ENCODE data around the gene KPNA6.
"Not testable (repeated sequence)": the region's sequence is repeated elsewhere in the genome, so short reads cannot be mapped to it uniquely, and the experiment has no call there.

The KPNA6 gene

DNA sequence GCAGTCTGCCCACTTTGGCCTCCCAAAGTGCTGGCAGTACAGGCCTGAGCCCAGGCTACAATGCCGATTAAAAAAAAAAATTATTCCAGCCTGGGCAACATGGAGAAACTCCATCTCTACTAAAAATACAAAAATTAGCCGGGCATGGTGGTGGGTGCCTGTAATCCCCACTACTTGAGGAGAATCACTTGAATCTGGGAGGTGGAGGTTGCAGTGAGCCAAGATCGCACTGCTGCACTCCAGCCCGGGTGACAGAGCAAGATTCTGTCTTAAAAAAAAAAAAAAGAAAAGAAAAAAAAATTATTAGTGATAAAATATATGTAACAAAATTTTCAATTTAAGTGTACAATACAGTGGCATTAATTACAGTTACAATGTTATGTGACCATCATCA, 35.4 kb downstream of the KPNA6 start:
- DNase-seq = not testable (repeated sequence)

DNA sequence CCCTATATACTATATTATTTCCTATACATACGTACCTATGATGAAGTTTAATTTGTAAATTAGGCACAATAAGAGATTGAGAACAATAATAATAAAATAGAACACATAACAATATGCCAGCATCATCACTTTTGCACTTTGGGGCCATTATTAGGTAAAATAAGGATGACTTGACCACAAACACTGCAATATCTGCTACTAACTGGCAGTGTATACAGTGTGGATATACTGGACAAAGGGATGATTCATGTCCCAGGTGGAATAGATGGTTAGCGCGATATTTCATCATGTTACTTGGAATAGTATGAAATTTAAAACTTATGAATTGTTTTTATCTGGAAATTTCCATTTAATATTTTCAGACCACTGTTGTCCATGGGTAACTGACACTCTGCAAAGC, 36.2 kb downstream of the KPNA6 start:
- DNase-seq = no peak

DNA sequence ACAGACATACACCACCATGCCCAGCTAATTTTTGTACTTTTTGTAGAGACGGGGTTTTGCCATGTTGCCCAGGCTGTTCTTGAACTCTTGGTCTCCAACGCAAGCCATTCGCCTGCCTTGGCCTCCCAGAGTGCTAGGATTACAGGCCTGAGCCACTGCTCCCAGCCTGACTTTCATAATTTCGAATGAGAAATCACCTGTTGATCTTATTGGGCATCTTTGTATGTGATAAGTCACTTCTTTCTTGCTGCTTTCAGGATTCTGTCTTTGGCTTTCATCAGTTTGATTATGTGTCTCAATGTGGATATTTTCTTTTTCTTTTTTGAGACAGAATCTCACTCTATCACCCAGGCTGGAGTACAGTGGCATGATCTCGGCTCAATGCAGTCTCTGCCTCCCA, 39.9 kb downstream of the KPNA6 start:
- not testable (repeated sequence) for DNase-seq

DNA sequence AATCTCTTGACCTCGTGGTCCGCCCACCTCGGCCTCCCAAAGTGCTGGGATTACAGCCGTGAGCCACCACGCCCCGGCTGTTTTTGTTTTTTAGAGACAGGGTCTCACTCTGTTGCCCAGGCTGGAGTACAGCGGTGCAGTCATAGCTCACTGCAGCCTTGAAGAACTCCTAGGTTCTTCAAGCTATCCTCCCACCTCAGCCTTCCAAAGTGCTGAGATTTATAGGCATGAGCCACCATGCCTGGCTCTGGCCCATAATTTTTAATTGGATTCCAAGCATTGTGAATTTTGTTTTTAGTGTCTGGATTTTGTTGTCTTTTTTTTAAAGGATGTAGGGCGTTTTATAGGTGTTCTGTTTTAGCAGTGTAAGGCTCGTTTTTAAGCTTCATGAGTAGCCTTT, 43.0 kb downstream of the KPNA6 start:
- no peak for DNase-seq

DNA sequence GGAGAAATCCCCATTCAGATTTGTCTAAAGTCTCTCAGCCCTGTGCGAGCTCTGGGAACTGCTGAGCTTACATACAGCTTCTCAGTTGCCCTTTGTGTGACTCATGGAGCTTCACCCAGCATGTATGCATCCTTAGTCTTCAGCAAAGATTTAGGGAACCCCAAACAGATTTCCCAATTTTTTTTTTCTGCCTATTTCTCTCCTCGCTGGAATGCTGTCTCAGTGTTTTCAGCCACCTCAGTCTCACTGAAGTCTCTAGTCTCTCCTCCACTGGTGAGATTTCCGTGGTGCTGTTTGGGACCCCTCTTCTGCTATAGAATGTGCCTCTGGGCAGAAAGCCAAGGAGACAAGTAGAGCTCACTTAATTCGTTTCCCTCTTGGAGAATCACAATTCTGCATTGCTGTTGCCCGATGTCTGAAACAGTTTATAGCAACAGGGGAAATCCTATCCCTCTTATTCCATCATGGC, 43.5 kb downstream of the KPNA6 start:
- peak; percentile 61 for DNase-seq

DNA sequence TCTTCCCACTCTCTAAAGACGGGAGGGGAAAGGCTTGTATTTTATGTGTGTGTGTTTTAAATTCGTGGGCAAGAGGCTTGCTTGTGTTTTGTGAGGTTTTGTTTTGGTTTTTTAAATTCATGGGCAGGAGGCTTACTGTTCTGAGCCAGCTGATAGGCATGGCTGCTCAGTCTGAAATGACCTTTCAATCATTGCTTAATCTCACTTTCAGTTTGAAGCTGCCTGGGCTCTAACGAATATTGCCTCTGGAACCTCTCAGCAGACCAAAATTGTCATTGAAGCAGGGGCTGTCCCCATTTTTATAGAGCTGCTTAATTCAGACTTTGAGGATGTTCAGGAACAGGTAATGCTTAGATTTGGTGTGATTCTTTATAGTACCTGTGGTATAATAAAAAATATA, 51.3 kb downstream of the KPNA6 start:
- DNase-seq = no peak

DNA sequence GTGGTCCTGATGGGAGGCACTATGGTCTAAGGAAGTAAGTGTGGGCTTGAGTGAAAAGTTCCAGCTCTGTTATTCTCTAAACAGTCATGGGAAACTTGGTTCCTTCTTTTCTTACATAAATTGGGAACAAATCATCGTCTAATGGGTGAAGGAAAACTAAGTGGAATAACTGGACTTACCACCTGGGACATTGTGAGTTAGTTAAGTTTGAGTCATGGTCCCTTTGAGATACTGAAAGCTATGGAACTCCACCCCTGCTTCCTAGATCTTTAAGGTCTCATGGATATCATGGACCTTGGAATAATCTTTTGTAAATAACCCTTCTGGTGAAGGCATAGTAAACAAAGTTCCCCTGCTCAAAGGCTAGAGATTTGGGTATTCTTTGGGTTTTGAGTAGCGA, 55.5 kb downstream of the KPNA6 start:
- DNase-seq = no peak

DNA sequence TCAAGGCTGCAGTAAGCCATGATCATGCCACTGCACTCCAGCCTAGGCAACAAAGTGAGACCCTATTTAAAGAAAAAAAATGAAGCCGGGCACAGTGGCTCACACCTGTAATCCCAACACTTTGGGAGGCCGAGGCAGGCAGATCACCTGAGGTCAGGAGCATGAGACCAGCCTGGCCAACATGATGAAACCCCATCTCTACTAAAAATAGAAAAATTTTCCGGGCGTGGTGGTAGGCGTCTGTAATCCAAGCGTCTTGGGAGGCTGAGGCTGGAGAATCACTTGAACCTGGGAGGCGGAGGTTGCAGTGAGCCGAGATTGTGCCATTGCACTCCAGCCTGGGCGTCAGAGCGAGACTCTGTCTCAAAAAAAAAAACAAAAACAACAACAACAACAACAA, 57.8 kb downstream of the KPNA6 start:
- not testable (repeated sequence) for DNase-seq

DNA sequence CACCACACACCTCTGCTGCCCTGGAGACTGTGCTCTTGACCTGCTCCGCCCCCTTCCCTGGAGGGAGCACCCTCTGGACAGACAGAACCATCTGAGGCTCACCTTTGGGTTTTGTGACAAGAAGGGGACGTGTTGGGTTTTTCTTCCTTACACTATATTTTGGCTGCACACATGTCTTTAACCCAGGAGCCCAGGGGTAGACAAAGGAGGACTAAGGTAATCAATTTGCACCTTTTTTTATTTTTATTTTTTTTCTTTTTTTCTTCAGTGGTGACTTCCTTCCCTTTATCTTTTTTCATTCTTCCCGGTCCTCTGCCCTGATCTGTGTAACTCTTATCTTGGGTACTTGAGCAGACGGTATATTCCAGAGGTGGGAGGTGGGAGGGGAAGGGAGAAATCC, 63.1 kb downstream of the KPNA6 start:
- DNase-seq = no peak

DNA sequence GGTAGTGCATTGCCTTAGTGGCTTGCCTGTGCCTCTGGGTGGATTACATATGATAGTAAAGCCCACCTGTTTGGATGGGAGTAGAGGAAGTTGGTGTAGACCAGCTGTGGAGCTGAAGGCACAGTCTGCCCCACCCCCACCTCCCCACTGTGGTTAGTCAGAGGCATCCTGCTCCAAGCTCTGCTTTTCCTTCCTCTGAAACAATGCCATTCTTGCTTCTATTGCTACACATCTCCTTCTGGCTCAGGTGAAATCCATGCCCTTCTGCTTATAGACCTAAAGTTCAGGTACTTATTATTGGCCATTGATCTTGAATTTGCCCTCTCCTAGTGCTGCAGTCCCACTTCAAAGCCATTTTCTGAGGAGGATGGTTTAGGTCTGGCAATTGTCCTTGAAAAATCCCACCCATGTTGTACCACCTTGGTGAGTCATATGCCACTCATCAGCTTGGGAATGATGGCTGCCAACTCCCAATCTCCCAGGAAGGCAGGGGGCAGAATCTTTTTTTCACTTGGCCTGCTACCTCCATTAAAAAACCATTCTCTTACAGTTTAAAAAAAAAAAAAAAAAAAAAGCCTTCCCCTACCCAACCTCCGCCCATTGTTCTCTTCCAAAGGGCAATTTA, 64.9 kb downstream of the KPNA6 start:
- no peak for DNase-seq

DNA sequence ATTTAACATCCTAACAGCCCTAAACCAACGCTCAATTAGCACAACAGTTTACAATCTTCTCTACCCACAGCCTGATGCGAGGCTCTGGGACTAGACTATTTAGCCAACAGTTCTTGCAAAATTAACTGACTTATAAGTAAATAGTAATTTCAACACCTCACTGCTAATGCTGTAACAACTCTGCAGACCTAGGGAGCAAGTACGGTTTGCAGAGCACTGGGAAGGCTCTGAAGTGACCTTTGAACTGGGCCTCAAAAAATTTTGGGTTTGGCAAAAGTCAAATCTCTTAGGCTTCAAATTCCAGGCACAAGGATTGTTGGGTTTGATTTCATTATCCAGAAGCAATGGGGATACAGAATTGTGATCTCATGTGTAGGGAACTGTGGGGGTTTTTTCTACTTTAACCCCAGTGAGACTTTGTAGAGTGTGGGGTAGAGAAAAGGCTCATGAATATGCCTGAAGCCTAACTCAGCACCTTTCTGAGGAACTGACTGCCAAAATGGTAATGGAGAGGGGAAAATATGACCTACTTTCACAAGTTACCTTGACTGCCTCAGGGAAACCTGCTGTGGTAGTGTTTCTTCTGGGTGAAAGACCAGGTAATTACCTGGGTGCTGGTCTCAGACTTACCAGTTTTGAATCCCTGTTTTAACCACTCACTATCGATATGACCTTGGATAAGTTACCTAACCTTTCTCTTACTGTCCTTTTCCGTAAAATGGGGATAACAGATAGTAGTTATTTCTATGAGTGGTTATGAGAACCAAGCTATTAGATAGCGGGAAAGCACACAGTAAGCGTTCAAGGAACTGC, 70.7 kb downstream of the KPNA6 start:
- DNase-seq = no peak

DNA sequence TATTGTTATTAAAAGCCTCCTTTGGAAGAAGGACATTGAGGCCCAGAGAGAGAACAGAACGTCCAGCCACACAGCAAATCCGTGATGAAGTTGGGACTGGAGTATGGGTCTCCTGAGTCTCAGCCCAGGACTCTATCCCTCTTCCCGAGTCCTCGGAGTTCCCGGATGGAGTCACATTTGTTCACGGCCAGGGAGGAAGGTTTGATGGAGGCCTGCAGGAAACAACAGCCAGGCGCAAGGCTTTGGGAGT, 71.3 kb downstream of the KPNA6 start:
- no peak for DNase-seq

DNA sequence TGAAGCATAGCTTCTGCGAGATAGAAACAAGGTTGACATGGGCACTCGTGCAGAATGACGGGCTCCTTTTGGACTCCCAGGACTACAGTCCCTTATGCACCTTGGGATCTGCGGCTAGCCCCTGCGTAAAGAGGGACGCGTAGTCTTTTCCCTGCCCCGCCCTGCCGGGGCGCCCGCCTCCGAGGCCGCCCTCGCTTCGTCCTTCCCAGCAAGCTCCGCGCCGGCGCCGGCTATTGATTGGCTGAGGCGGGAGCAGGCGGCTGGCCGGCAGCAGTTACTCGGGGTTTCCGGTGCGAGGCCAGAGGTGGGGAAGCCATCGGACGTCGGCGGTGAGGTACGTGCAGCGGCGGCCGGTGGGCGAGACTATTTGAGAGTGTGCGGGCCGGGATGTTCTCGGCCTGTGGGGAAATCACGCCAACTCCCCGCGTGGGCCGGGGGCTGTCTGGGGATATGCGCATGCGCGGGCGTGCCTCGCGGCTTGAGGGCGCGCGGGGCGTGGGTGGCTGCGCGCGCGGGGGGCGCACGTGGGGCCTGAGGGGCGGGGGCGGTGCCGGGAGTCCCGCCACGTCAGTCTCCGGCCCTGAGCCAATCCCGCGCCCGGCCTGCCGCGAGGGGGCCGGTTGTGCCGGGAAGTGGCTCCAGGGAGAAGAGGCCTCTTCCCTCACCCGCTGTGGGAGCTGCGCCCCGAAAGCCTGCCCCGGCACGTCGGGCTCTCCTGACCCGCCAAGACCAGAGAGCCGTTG, 71.8 kb downstream of the KPNA6 start, which contains the start of gene TXLNA:
Gene TXLNA (plus strand): TSS at position 233 of the 743 bp plus-strand sequence. CDS start 671 bp downstream, outside the sequence.
- peak; percentile 97 for DNase-seq

DNA sequence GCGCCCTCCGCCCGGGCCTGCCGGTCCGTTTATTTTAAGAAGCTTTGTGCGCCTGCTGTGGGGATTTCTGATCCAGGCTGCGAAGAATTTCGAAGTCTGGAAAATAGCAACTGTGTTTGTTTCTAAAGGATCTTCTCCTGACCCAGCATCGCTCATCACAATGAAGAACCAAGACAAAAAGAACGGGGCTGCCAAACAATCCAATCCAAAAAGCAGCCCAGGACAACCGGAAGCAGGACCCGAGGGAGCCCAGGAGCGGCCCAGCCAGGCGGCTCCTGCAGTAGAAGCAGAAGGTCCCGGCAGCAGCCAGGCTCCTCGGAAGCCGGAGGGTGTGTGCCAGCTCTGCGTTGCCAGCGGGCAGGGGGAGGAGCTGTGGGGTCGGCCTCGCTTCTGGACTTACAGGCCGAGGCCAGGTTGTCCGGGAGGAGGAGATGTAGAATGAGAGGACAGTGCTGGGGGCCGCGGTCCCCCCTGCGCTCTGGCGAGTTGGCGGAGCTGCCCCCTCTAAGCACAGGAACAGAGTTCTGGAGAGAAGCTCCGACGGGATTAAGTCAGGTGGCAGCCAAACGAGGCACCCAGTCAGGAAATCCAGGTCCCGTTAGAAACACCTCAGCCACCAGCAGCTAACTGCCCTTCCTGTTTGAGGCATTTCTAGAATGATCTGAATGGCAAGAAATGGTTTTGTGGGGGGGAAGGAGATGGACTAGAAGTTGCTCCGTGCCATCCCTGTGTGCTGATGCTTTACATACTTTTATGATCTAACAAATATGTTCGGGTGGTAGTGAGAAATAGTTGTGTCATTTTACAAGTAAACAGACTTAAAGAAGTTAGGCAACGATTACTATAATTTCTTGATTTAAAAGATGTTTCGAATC, 72.6 kb downstream of the KPNA6 start:
- peak; percentile 79 for DNase-seq

DNA sequence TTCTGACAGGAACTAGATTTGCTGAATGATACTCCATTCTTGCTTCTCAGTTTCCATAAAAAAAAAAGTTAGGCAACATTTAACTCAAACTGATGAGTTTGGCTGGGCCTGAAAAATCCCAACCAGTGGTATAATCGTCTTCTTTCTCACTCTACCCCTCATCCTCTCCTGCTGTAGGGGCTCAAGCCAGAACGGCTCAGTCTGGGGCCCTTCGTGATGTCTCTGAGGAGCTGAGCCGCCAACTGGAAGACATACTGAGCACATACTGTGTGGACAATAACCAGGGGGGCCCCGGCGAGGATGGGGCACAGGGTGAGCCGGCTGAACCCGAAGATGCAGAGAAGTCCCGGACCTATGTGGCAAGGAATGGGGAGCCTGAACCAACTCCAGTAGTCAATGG, 73.2 kb downstream of the KPNA6 start:
- no peak for DNase-seq

DNA sequence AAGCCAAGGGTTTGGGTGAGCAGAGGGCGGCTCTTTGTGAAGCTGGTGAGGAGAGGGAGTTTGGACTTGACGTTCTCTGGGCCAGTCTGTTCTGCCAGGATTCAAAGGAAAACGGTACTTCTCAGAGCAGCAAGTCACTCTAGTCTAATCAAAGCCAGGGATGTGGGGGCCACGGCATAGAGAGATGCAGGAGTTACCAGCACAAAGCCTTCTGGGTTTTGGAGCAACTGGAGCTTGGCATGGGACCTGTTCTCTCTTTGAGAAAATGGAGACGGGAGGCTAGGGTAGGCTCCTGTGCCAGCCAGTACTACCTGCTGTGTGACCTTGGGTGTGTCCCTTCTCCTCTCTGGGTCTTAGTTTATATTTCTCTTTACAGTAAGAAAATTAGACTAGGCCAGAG, 73.7 kb downstream of the KPNA6 start:
- no peak for DNase-seq

DNA sequence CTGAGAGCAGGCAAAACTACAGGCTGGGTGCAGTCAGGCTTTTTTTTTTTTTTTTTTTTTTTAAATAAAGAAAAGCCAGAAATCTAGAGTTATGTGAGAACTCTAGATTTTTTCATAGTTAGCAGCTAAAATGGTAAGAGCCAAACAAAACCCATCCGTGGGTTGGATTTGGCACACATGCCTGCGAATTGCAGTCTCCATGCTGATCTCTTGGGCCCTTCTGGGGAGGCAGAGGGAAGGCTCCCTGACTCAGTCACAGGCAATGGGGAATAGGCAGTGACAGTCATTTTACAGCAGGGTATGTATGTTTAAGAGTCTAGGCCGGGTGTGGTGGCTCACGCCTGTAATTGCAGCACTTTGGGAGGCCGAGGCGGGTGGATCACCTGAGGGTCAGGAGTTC, 74.2 kb downstream of the KPNA6 start:
- no peak for DNase-seq

DNA sequence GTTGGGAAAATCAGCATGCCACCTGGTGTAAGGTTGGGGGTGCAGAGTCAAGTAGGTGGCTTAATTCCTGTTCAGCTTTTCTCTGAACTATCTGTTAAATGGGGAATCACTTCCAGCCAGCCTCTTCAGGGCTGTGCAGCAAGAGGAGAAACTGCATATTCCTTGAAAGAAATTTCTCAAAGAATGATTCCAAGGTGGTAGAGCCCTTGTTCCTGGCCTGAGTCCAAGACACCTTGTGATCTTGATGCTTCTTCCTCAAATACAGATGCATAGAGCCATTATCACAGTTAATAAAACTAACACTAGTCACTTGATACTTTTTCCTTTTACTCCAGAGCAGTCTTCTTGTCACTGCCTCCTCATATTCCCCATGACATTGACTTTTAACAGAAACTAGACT, 76.8 kb downstream of the KPNA6 start:
- DNase-seq = no peak

DNA sequence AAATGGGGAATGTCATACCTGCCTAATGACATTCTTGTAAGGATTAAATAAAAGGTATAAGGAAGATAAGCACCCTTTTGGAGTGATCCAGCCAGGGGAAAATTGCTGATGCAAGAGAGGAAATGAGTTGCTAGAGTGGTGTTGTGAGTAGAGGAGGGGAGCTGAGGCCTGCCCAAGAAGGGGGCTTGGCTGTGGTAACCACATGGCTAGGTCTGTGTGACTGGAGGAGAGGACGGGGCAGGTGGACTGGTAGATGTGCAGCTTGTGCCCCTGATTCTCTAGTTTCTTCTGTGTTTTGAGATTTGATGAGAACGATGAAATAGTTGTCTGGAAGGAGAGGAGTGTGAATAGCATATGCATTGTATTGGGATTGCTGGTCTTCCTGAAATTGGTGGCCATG, 78.2 kb downstream of the KPNA6 start:
- DNase-seq = no peak

DNA sequence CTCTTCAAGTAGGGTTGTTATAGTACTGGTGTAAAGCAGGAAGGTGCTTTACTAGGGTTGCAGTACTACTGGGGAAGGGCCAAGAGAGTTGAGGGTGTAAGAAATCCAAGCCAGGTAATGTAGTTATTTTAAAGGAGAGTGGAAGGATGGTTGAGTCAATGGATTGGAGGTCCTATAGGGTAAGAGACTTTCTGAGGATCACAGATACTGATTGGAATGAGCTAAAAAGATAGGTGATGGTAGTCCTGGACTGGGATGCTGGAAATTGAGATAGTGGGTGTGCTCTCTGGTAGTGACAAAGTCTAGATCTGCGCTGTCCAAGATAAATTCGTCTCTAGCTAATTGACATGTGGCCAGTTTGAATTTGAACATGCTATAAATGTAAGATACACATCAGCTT, 78.6 kb downstream of the KPNA6 start:
- DNase-seq = no peak

DNA sequence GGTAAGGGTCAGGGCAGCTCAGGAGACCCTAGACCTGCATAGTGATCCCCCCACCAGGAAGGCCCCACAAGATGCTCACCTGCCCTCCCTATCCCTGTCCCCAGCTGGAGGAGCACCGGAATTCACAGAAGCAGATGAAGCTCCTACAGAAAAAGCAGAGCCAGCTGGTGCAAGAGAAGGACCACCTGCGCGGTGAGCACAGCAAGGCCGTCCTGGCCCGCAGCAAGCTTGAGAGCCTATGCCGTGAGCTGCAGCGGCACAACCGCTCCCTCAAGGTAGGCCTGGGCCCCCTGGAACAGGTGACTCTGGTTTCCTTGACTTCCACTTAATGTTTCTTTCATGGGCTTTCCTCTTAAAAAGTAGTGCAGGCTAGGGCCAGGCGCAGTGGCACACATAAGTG, 80.0 kb downstream of the KPNA6 start:
- DNase-seq = no peak

DNA sequence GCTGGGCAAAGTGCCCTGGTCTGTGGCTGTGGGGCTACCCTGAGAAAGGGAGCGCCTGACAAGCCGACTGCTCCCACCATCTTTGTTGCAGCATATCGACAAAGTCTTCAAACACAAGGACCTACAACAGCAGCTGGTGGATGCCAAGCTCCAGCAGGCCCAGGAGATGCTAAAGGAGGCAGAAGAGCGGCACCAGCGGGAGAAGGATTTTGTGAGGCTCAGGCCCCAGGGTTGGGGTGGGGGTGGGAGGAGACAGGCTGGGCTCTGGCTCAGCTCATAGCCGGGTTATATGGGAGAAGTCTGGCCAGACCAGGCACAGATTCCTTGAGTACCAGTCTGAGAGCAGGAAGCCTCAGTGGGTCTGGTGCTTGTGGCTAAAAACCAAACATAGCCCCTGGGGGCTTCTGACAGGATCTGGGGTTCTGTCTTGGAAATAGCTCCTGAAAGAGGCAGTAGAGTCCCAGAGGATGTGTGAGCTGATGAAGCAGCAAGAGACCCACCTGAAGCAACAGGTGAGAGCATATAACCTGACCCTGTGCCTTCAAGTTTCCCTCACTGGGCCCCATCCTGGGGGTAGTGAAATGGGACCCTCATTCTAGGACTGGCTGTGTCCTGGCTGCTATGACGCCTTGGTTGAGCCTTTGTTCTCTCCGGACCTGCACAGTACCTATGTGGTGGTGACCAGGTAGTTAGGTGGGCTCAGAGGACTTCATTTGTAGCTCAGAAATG, 84.5 kb downstream of the KPNA6 start:
- DNase-seq = no peak
